Measurements from ENCODE around the gene MAPKAPK5. TPM values are rescaled to one million over a fixed set of nuclear protein-coding genes. Genes with fewer than 3 reads are reported as not detected.

Gene MAPKAPK5
- total and polyA plus RNA-seq, 2 of the 13 experiments (the other 11 are each of a cell fraction or from before 2014, with no cell fraction given) = 43.2 to 58.2 TPM

DNA sequence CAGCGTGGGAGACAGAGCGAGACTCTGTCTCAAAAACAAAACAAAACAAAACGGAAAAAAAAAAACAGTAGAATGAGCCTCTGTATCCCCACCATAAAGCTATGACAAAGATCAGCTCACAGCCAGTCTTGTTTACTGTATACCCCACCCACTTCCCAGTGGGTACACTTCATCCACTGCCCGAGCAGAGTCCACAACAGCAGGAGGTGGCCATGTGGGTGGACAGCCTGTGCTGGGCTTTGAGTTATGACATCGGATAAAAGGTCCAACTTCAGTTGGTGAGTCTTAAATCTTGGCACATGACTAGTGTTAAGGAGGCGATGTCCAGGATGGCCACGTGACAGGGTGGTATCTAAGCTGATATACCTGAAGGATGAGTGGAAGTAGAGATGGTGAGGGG is 34.8 kb upstream of the MAPKAPK5 start:
- BruUV-seq (replicated peaks) = no TSS peak
- in situ Hi-C loops (cut with HindIII; ENCODE audit: extremely low pct_ligation_motif_present, low pct_unique_long_range_greater_than_20kb) = no loop called here
- intact Hi-C loops (cut with micrococcal nuclease; ENCODE audit: unreplicated experiment) = no loop called here
- no peak for TF ChIP-seq ZFP62 (CRISPR knock-in tag; IDR thresholded peaks at IDR 0.05)
- TF ChIP-seq RARA (CRISPR knock-in tag; IDR thresholded peaks at IDR 0.05) = 0 out of 2 replicates have a peak, but pooled peaks have one; percentile 11
- TF ChIP-seq MNT (IDR thresholded peaks at IDR 0.05) = 0 out of 2 replicates have a peak, but pooled peaks have one; percentile 17
- TF ChIP-seq ARID2 (CRISPR knock-in tag; IDR thresholded peaks at IDR 0.05; ENCODE audit: borderline replicate concordance) = no peak
- TF ChIP-seq ZNF850 (CRISPR knock-in tag; conservative IDR thresholded peaks at IDR 0.05) = no peak
- no peak for TF ChIP-seq FOXJ3 (CRISPR knock-in tag; IDR thresholded peaks at IDR 0.05; ENCODE audit: borderline replicate concordance)
- TF ChIP-seq, protein P1, sequence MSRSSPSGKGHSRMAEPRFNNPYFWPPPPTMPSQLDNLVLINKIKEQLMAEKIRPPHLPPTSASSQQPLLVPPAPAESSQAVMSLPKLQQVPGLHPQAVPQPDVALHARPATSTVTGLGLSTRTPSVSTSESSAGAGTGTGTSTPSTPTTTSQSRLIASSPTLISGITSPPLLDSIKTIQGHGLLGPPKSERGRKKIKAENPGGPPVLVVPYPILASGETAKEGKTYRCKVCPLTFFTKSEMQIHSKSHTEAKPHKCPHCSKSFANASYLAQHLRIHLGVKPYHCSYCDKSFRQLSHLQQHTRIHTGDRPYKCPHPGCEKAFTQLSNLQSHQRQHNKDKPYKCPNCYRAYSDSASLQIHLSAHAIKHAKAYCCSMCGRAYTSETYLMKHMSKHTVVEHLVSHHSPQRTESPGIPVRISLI (CRISPR knock-in tag; IDR thresholded peaks at IDR 0.05; ENCODE audit: borderline replicate concordance) = 0 out of 2 replicates have a peak, but pooled peaks have one; percentile 32
- TF ChIP-seq MXI1 (IDR thresholded peaks at IDR 0.05; ENCODE audit: borderline replicate concordance, low read depth, low read length) = peak; percentile 13; the same call in 1 of the 3 replicates
- TF ChIP-seq SAP130 (CRISPR knock-in tag; IDR thresholded peaks at IDR 0.05; ENCODE audit: low read depth) = peak; percentile 52
- no peak for TF ChIP-seq GABPB1 (CRISPR knock-in tag; IDR thresholded peaks at IDR 0.05)
- TF ChIP-seq FOXP1 (IDR thresholded peaks at IDR 0.05) = no peak
- 0 out of 2 replicates have a peak, but pooled peaks have one; percentile 10 for TF ChIP-seq FOXP1 (CRISPR knock-in tag; IDR thresholded peaks at IDR 0.05)
- TF ChIP-seq MED1 (CRISPR knock-in tag; IDR thresholded peaks at IDR 0.05) = 0 out of 2 replicates have a peak, but pooled peaks have one; percentile 24
- no peak for TF ChIP-seq HNRNPLL (IDR thresholded peaks at IDR 0.05; ENCODE audit: low read depth, low read length, poor library complexity, severe bottlenecking)
- TF ChIP-seq PAXIP1 (CRISPR knock-in tag; conservative IDR thresholded peaks at IDR 0.05) = peak; percentile 55
- TF ChIP-seq FOXK2 (IDR thresholded peaks at IDR 0.05) = peak; percentile 34; the same call in 1 of the 2 replicates
- no peak for TF ChIP-seq SALL2 (CRISPR knock-in tag; IDR thresholded peaks at IDR 0.05)
- TF ChIP-seq, protein P2, sequence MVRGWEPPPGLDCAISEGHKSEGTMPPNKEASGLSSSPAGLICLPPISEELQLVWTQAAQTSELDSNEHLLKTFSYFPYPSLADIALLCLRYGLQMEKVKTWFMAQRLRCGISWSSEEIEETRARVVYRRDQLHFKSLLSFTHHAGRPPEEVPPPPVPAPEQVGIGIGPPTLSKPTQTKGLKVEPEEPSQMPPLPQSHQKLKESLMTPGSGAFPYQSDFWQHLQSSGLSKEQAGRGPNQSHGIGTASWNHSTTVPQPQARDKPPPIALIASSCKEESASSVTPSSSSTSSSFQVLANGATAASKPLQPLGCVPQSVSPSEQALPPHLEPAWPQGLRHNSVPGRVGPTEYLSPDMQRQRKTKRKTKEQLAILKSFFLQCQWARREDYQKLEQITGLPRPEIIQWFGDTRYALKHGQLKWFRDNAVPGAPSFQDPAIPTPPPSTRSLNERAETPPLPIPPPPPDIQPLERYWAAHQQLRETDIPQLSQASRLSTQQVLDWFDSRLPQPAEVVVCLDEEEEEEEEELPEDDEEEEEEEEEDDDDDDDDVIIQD (CRISPR knock-in tag; IDR thresholded peaks at IDR 0.05; ENCODE audit: low read depth) = peak; percentile 45; the same call in 1 of the 2 replicates
- TF ChIP-seq SOX5 (CRISPR knock-in tag; IDR thresholded peaks at IDR 0.05; ENCODE audit: borderline replicate concordance) = peak; percentile 32; the same call in 1 of the 2 replicates

More for the DNA sequence above, 34.8 kb upstream of the MAPKAPK5 start:
- Histone ChIP-seq H3K27me3 (ENCODE audit: control insufficient read depth in 1 of 2, insufficient read depth in 2 of 2, low read length in 2 of 2) (no peaks in the 10 kb centered on the region), H2AFZ (ENCODE audit: low read length) (no peak overlapping the region), H3K79me2 (ENCODE audit: insufficient read depth, low read length) (no peaks in the 10 kb centered on the region), H3K36me3 (replicated peaks in 1 of 2; ENCODE audit: control insufficient read depth in 1 of 2, insufficient read depth in 2 of 2, low read length in 2 of 2) (peaks cover 9 to 41% of the 10 kb centered on the region in 2 experiments; a peak in 4 of 5 replicates), H3K4me1 (ENCODE audit: insufficient read depth, low read length) (peaks cover 15% of the 10 kb centered on the region), H3K9ac (ENCODE audit: insufficient read depth, low read depth, low read length) (no peak overlapping the region), H3K4me3 (replicated peaks in 1 of 3; ENCODE audit: insufficient read depth in 1 of 3, low read depth in 2 of 3, low read length in 3 of 3) (no peak overlapping the region), H3K4me2 (ENCODE audit: low read depth, low read length) (no peak overlapping the region), H3K9me3 (ENCODE audit: low read length) (no peaks in the 10 kb centered on the region), H3K27ac (ENCODE audit: extremely low read length, insufficient read depth, low read length) (no peak overlapping the region), H4K20me1 (ENCODE audit: insufficient read depth, low read length) (no peaks in the 10 kb centered on the region)
- CTCF ChIA-PET (ENCODE audit: low intra/inter-chr PET ratio, low total read pairs) = no interaction called here
- 84% methylated on average over 7 of the region's 7 CpGs for WGBS (ENCODE audit: low lambda C conversion rate)
- ATAC-seq (peak; percentile 83), DNase-seq (ENCODE audit: low spot score) (no peak), FAIRE-seq (no peak)
- POLR2A ChIA-PET = interaction anchor here (0.6 kb wide), 1 partner anchor 227 kb away, joined by 5 read pairs; no protein-coding TSS in a partner anchor

All from HepG2 (cell line).